Measurements from ENCODE around the gene LPIN1.
"Not testable (repeated sequence)": the region's sequence is repeated elsewhere in the genome, so short reads cannot be mapped to it uniquely, and the experiment has no call there.

LPIN1 gene

GRCh38 chr2:11836647-11837219 lies 90.3 kb downstream of the LPIN1 start:
- no peak for DNase-seq

- no peak for DNase-seq
These were observed 91.7 kb downstream of the LPIN1 start for GRCh38 chr2:11837875-11838734.

GRCh38 chr2:11839916-11840315 lies 93.5 kb downstream of the LPIN1 start:
- DNase-seq: no peak

- DNase-seq: no peak
These were observed 95.9 kb downstream of the LPIN1 start for GRCh38 chr2:11842336-11842735.

GRCh38 chr2:11844798-11845197 lies 98.4 kb downstream of the LPIN1 start:
- DNase-seq: not testable (repeated sequence)

- not testable (repeated sequence) for DNase-seq
These were observed 101.5 kb downstream of the LPIN1 start for GRCh38 chr2:11847935-11848334.

GRCh38 chr2:11850082-11850481 lies 103.7 kb downstream of the LPIN1 start:
- DNase-seq: no peak

GRCh38 chr2:11852526-11853196 lies 106.2 kb downstream of the LPIN1 start:
- no peak for DNase-seq

- DNase-seq: no peak
These were observed 106.8 kb downstream of the LPIN1 start for GRCh38 chr2:11853197-11853588.

- DNase-seq: no peak
These were observed 108.8 kb downstream of the LPIN1 start for GRCh38 chr2:11855064-11855760.

- no peak for DNase-seq
These were observed 109.7 kb downstream of the LPIN1 start for GRCh38 chr2:11856095-11856494.

GRCh38 chr2:11858883-11859282 lies 112.5 kb downstream of the LPIN1 start:
- DNase-seq: no peak

- not testable (repeated sequence) for DNase-seq
These were observed 113.5 kb downstream of the LPIN1 start for GRCh38 chr2:11859975-11860374.

- DNase-seq: no peak
These were observed 114.6 kb downstream of the LPIN1 start for GRCh38 chr2:11861044-11861443.

- no peak for DNase-seq
These were observed 115.6 kb downstream of the LPIN1 start for GRCh38 chr2:11862049-11862448.

- DNase-seq: no peak
These were observed 116.7 kb downstream of the LPIN1 start for GRCh38 chr2:11863103-11863502.

GRCh38 chr2:11863513-11864328 lies 117.3 kb downstream of the LPIN1 start:
- DNase-seq: peak; percentile 82

GRCh38 chr2:11864724-11865123 lies 118.3 kb downstream of the LPIN1 start:
- DNase-seq: no peak

GRCh38 chr2:11865378-11865777 lies 118.9 kb downstream of the LPIN1 start:
- DNase-seq: no peak

GRCh38 chr2:11865805-11866204 lies 119.4 kb downstream of the LPIN1 start:
- peak; percentile 20 for DNase-seq

- no peak for DNase-seq
These were observed 120.2 kb downstream of the LPIN1 start for GRCh38 chr2:11866358-11867335.

Data from retina (tissue), 1 donor.